Spleen (tissue), 7 donors: ENCODE measurements around the gene ROBO1.

Experiments used
- CTCF ChIP-seq, 11 experiments: fragments of 200-600 bp in 7 of 11; fragments of 450-650 bp in 4 of 11; sonication (generic) in 4 of 11; IDR thresholded peaks in 8 of 11; conservative IDR thresholded peaks in 3 of 11; 1 replicate in 7 of 11; 2 replicates in 4 of 11; pipeline versions ENCODE4 v1.4.0 to v1.8.0; 2016 to 2021; ENCODE audit warnings: antibody characterized with exemption in 11 of 11, inconsistent platforms in 4 of 11, mild to moderate bottlenecking in 1 of 11
- POLR2A ChIP-seq, 3 donors: fragments of 450-650 bp; IDR thresholded peaks; one replicate each; pipeline ENCODE4 v1.5.1; 2017; ENCODE audit warnings: antibody characterized with exemption in 3 of 3, mild to moderate bottlenecking in 1 of 3
- donor health status: DM: no; HTN: no; CAD: no; lungs with moderate emphysema.
- donor health status: DM: no; HTN: no; CAD: no.
- donor health status: DM: no; HTN: no; CAD: no.

GRCh38 chr3:78878011-78878410 is 889.8 kb downstream of the ROBO1 start:
- TF ChIP-seq CTCF (IDR thresholded peaks at IDR 0.05 in 8 of 11, conservative IDR thresholded peaks at IDR 0.05 in 3 of 11) (no peak), POLR2A (IDR thresholded peaks at IDR 0.05) (no peak)
